ENCODE results near the gene FITM2.

Gene FITM2

DNA sequence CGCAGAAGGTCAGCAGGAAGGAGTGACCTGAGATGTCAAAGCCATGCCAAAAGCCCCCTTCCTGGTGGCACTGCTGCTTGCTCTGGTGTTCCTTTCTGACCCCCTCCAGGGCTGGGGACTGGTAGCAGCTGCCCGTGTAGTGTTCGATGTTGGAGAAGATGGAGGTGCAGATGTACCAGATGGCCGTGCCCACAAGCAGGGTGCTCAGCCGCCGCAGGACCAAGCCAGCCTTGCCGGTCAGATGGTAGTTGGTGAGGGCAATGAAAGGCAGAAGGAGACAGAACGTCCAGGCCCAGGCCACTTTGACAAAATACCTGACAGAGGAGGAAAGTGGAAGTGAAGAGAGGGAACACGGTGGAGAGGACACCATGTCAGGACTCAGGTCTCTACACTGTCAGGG lies 4.1 kb downstream of the FITM2 start:
- TF ChIP-seq, protein P1, sequence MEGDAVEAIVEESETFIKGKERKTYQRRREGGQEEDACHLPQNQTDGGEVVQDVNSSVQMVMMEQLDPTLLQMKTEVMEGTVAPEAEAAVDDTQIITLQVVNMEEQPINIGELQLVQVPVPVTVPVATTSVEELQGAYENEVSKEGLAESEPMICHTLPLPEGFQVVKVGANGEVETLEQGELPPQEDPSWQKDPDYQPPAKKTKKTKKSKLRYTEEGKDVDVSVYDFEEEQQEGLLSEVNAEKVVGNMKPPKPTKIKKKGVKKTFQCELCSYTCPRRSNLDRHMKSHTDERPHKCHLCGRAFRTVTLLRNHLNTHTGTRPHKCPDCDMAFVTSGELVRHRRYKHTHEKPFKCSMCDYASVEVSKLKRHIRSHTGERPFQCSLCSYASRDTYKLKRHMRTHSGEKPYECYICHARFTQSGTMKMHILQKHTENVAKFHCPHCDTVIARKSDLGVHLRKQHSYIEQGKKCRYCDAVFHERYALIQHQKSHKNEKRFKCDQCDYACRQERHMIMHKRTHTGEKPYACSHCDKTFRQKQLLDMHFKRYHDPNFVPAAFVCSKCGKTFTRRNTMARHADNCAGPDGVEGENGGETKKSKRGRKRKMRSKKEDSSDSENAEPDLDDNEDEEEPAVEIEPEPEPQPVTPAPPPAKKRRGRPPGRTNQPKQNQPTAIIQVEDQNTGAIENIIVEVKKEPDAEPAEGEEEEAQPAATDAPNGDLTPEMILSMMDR (IDR thresholded peaks at IDR 0.05; ENCODE audit: low read depth, low read length, poor library complexity, severe bottlenecking) = no peak
- no peak for TF ChIP-seq EZH2phosphoT487 (IDR thresholded peaks at IDR 0.05; ENCODE audit: borderline replicate concordance, low read length)
- Histone ChIP-seq H3K79me2 (ENCODE audit: control insufficient read depth, low read length) (peaks cover 15% of the 10 kb centered on the region), H3K4me2 (ENCODE audit: low read length) (no peak overlapping the region), H3K4me3 (ENCODE audit: low read length) (no peak overlapping the region), H3K27ac (ENCODE audit: low read depth, low read length) (no peak overlapping the region), H4K20me1 (ENCODE audit: control insufficient read depth, insufficient read depth, low read depth, low read length) (no peaks in the 10 kb centered on the region), H3K4me1 (ENCODE audit: control insufficient read depth, low read length) (peaks cover 12% of the 10 kb centered on the region), H3K27me3 (ENCODE audit: control insufficient read depth, low read length) (no peaks in the 10 kb centered on the region), H3K9me2 (replicated peaks; ENCODE audit: control insufficient read depth, low read length) (no peaks in the 10 kb centered on the region), H3K36me3 (ENCODE audit: control insufficient read depth, low read length) (no peaks in the 10 kb centered on the region), H3K9me3 (ENCODE audit: control insufficient read depth, insufficient read depth, low read length) (no peaks in the 10 kb centered on the region), H3F3A (ENCODE audit: control insufficient read depth, insufficient read depth) (no peaks in the 10 kb centered on the region)

DNA sequence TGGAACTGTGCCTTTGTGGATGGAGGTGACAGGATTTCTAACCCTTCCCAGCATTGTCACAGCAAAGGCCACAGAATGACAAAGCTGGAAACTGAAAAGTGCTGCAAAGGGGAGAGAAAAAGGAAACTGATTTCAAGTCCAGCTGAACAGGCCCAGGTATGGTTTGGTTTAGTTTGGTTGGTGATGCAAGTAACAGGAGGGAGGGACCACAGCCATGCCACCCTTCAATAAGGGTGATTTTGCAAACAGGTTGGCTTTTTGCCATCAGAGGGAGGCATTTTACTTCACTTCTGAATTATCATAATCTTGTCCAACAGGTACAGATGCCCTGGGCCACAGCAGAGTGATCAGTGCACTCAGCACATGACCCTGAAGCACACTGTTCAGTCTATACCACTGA lies 6.6 kb downstream of the FITM2 start:
- Histone ChIP-seq H3K27me3 (ENCODE audit: control insufficient read depth, low read length) (no peaks in the 10 kb centered on the region), H3K36me3 (ENCODE audit: control insufficient read depth, low read length) (no peaks in the 10 kb centered on the region), H3K79me2 (ENCODE audit: control insufficient read depth, low read length) (peaks cover under 1% of the 10 kb centered on the region), H3K4me1 (ENCODE audit: control insufficient read depth, low read length) (no peaks in the 10 kb centered on the region), H3K27ac (ENCODE audit: low read depth, low read length) (no peak overlapping the region), H3K9me2 (replicated peaks; ENCODE audit: control insufficient read depth, low read length) (no peaks in the 10 kb centered on the region), H4K20me1 (ENCODE audit: control insufficient read depth, insufficient read depth, low read depth, low read length) (no peaks in the 10 kb centered on the region), H3K9me3 (ENCODE audit: control insufficient read depth, insufficient read depth, low read length) (no peaks in the 10 kb centered on the region), H3K4me2 (ENCODE audit: low read length) (no peak overlapping the region), H3F3A (ENCODE audit: control insufficient read depth, insufficient read depth) (no peaks in the 10 kb centered on the region), H3K4me3 (ENCODE audit: low read length) (no peak overlapping the region)
- TF ChIP-seq EZH2phosphoT487 (IDR thresholded peaks at IDR 0.05; ENCODE audit: borderline replicate concordance, low read length) = no peak
- TF ChIP-seq, protein P1 (IDR thresholded peaks at IDR 0.05; ENCODE audit: low read depth, low read length, poor library complexity, severe bottlenecking) = no peak

DNA sequence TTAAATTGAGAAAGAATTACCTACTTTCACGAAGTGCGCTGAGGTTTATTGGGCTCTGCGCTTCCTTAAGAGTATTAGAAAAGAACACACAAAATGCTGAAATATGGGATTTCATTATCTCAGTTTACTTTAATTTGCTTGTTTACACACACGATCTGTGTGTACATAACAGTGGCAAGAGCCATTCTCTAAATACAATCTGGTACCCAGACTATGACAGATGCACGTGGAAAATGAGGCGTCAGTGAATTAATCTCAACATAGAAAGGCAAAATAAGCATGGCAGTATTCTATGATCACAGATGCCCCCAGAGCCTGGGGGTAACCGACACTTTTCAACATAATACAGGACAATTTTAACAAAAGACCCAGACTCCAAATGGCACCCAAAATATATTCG lies 8.3 kb downstream of the FITM2 start:
- Histone ChIP-seq H4K20me1 (ENCODE audit: control insufficient read depth, insufficient read depth, low read depth, low read length) (no peaks in the 10 kb centered on the region), H3K4me3 (ENCODE audit: low read length) (no peak overlapping the region), H3F3A (ENCODE audit: control insufficient read depth, insufficient read depth) (no peaks in the 10 kb centered on the region), H3K9me3 (ENCODE audit: control insufficient read depth, insufficient read depth, low read length) (no peaks in the 10 kb centered on the region), H3K36me3 (ENCODE audit: control insufficient read depth, low read length) (no peaks in the 10 kb centered on the region), H3K4me1 (ENCODE audit: control insufficient read depth, low read length) (no peaks in the 10 kb centered on the region), H3K27ac (ENCODE audit: low read depth, low read length) (no peak overlapping the region), H3K79me2 (ENCODE audit: control insufficient read depth, low read length) (no peaks in the 10 kb centered on the region), H3K9me2 (replicated peaks; ENCODE audit: control insufficient read depth, low read length) (no peaks in the 10 kb centered on the region), H3K4me2 (ENCODE audit: low read length) (no peak overlapping the region), H3K27me3 (ENCODE audit: control insufficient read depth, low read length) (no peaks in the 10 kb centered on the region)
- TF ChIP-seq, protein P1 (IDR thresholded peaks at IDR 0.05; ENCODE audit: low read depth, low read length, poor library complexity, severe bottlenecking) = no peak
- TF ChIP-seq EZH2phosphoT487 (IDR thresholded peaks at IDR 0.05; ENCODE audit: borderline replicate concordance, low read length) = no peak

Measured in DOHH2 (cell line).